Measurements from ENCODE around the gene S1PR5.

The S1PR5 gene

DNA sequence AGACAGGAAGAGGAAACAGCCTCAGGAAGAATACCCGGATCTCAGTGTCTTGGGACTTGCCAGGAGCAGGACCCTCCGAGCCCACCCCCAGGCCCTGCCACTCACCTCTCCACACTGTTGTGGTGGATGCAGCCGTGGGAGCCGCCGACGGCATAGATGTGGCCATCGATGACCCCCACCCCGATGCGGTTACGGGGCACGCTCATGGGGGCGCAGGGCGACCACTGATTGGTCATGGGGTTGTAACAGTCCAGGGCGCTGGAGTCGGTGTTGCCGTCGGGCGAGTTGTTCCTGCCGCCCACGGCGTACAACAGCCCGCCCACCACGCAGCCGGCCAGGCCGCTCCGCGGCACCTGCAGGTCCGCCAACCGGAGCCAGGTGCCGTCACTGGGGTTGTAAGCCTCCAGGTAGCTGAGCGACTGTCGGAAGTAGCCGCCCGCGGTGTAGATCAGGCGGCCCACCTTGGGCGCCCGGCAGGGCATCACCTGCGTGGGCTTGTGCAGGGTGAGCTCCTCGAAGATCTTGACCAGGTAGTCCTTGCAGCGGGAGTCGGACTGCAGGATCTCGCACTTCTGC is 25.7 kb downstream of the S1PR5 start:
- TF ChIP-seq, protein P1, sequence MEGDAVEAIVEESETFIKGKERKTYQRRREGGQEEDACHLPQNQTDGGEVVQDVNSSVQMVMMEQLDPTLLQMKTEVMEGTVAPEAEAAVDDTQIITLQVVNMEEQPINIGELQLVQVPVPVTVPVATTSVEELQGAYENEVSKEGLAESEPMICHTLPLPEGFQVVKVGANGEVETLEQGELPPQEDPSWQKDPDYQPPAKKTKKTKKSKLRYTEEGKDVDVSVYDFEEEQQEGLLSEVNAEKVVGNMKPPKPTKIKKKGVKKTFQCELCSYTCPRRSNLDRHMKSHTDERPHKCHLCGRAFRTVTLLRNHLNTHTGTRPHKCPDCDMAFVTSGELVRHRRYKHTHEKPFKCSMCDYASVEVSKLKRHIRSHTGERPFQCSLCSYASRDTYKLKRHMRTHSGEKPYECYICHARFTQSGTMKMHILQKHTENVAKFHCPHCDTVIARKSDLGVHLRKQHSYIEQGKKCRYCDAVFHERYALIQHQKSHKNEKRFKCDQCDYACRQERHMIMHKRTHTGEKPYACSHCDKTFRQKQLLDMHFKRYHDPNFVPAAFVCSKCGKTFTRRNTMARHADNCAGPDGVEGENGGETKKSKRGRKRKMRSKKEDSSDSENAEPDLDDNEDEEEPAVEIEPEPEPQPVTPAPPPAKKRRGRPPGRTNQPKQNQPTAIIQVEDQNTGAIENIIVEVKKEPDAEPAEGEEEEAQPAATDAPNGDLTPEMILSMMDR (conservative IDR thresholded peaks at IDR 0.05; ENCODE audit: low read depth, low read length) = no peak
- no peak overlapping the region for H3K4me3 ChIP-seq (ENCODE audit: low read depth, low read length)
- DNase-seq (ENCODE audit: low read depth) = no peak

DNA sequence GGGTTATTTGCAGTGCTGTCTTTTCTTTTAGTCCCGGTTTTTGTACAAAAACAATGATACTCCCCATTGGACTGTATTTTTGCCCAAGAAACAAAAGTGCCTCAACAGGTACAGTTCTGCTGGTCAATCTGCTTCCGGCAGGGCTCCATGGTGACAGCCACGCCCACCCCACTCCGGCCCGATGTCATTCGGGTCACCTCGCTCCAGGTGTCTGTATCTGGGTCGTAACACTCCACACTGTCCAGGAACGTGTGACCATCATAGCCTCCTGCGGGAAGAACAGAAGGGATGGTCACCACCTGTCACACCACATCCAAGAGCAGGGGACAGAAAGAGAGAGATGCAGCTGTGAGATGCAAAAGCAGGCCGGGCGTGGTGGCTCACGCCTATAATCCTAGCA is 30.7 kb downstream of the S1PR5 start:
- TF ChIP-seq, protein P1 (conservative IDR thresholded peaks at IDR 0.05; ENCODE audit: low read depth, low read length) = no peak
- DNase-seq (ENCODE audit: low read depth) = no peak
- no peak overlapping the region for H3K4me3 ChIP-seq (ENCODE audit: low read depth, low read length)

DNA sequence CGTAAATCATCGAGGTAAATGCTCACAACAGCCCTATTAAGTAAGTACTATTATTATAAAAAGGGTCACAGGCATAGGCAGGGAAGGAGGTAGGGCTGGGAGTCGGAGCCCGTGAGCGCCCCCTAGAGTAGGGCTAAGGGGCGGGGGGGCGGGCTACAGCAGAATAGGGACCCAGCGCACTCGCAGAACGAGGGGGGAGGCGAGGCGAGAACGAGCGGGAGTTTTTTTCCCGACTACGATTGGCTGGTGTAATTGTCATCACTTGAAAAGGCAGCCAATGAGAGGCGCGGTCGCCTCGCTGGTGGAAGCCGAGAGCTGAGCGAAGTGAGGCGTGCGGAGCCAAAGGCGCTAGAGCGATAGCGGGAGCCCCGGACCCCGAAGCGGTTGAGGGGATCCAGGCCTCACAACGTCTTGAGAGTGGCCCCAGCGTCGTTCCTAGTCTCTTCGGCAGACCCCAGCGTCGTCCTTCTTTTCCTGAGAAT is 38.3 kb downstream of the S1PR5 start:
- DNase-seq (ENCODE audit: low read depth) = peak; percentile 94
- TF ChIP-seq, protein P1 (conservative IDR thresholded peaks at IDR 0.05; ENCODE audit: low read depth, low read length) = peak; percentile 56
- H3K4me3 ChIP-seq (ENCODE audit: low read depth, low read length) = peak overlapping the region; percentile 47

DNA sequence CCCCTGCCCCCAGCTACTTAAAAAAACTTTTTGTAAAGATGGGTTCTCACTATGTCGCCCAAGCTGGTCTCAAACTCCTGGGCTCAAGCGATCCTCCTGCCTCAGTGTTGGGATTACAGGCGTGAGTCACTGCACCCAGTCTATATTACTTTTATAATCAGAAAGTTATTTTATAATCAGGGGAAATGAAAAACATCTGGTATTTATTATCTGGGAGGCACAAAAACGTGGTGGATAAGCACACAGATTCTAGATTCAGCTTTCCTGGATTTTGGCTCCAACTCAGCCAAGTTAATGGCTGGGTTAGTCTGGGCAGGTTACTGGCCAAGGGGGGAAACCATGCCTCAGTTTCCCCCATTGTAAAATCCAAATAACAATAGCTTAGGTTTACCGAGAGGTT is 38.8 kb downstream of the S1PR5 start:
- TF ChIP-seq, protein P1 (conservative IDR thresholded peaks at IDR 0.05; ENCODE audit: low read depth, low read length) = no peak
- H3K4me3 ChIP-seq (ENCODE audit: low read depth, low read length) = no peak overlapping the region
- no peak for DNase-seq (ENCODE audit: low read depth)

DNA sequence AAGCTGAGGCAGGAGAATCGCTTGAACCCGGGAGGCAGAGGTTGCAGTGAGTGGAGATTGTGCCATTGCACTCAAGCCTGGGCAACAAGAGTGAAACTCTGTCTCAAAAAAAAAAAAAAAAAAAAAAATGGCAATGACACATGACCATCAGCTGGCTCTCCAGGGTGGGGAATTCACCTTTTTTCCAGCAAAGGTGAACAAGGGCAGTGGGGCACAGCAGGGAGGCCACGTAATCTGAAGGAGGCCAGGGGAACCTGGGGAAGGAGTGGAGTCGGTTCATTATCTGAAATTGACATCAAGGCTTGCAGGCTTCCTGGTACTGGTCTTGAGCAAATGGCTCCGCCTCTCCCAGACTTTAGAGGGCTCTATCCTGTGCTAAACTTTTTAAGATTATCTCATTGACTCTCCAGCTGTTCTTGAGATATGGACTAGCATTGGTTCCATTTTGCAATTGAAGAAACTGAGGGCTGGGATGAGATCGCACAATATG is 42.2 kb downstream of the S1PR5 start:
- DNase-seq (ENCODE audit: low read depth) = no peak
- TF ChIP-seq, protein P1 (conservative IDR thresholded peaks at IDR 0.05; ENCODE audit: low read depth, low read length) = no peak
- H3K4me3 ChIP-seq (ENCODE audit: low read depth, low read length) = no peak overlapping the region

DNA sequence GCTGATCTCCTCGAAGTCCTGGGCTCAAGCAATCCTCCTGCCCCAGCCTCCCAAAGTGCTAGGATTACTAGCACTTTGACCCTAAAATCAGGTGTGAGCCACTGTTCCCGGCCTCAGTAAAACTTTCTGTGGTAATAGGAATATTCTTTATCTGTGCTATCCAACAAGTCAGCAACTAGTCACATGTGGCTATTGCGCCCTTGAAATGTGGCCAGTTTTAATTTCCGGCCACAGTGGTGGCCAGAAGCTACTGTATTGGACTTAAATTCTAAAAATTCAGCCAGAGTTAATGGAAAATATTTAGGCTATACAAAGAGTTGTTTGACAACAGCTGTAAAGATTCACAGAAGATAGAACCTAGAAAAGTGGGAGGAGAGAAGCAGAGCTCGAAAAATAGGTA is 44.1 kb downstream of the S1PR5 start:
- TF ChIP-seq, protein P1 (conservative IDR thresholded peaks at IDR 0.05; ENCODE audit: low read depth, low read length) = no peak
- H3K4me3 ChIP-seq (ENCODE audit: low read depth, low read length) = no peak overlapping the region
- DNase-seq (ENCODE audit: low read depth) = no peak

DNA sequence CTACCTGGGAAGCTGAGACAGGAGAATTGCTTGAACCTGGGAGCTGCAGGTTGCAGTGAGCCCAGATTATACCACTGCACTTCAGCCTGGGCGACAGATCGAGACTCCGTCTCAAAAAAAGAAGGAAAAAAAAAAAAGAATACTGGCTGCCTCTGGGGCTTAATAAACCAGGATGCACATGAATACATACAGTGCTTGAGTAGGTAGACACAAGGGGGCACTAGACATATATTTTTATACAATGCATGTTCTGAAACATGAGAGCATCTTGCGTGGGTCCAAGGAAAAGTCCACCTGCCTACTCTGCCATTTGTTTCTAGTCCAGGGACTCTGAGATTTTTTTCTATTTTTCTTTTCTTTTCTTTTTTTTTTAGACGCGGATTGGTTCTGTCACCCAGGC is 45.3 kb downstream of the S1PR5 start:
- TF ChIP-seq, protein P1 (conservative IDR thresholded peaks at IDR 0.05; ENCODE audit: low read depth, low read length) = peak; percentile 52
- peak; percentile 71 for DNase-seq (ENCODE audit: low read depth)

More for the DNA sequence above, 45.3 kb downstream of the S1PR5 start:
- no peak overlapping the region for H3K4me3 ChIP-seq (ENCODE audit: low read depth, low read length)

Measured in choroid plexus epithelial cell (primary cell).